Measurements from ENCODE around the gene APOBEC3G.
A peak's percentile ranks its signal among the peaks of the same experiment; 100 is the strongest.

Gene APOBEC3G

DNA sequence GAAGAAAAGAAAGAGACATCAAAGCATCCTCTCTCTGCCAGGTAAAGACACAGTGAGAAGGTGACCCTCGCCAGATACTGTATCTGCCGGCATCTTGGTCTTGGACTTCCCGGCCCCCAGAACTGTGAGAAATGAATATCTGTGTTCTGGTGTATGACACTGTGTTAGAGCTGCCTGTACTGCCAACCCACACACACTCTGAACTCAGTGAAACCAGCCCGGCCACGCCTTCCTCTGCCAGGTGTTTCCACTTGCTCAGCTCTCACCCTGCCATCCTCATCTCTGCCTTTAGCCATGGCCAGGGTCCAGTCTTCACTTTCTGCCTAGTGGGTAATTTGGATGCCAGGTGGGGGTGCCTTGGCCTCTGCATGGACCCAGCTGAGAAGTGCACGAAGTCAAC is 51.4 kb downstream of the APOBEC3G start:
- DNase-seq = no peak

DNA sequence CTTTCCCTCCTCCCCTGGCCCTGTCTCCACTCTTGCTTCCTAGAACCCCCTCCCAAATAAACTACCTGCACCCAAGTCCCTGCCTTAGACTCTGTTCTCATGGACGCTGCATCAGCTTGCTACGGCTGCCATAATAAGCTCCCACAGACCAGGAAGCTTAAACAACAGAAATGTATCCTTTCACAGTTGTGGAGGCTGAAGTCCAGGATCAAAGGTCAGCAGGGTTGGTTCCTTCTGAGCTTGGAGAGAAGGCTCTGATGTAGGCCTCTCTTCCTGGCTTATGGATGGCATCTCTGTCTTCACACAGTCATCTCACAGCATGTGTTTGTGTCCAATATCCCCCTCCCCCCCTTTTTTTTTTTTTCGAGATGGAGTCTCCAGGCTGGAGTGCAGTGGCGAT is 52.0 kb downstream of the APOBEC3G start:
- DNase-seq = no peak

DNA sequence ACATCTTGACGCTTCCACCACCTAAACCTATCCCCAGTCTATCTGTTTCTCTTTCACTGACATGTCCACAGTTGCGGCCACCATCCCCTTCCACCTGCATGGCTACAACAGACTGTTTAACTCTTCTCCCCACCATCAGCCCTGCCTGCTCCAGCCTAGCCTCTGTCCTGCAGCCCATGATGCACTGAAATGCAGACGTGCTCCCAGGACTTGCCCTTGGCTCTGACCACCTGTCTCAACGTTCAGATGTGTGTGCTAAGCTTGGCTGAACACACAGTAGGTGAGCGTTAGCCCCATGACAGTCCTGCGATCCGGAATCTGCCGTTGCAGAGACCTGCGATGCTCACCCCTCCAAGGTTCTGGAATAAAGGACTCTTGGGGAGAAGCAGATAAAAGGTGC is 52.7 kb downstream of the APOBEC3G start:
- no peak for DNase-seq

DNA sequence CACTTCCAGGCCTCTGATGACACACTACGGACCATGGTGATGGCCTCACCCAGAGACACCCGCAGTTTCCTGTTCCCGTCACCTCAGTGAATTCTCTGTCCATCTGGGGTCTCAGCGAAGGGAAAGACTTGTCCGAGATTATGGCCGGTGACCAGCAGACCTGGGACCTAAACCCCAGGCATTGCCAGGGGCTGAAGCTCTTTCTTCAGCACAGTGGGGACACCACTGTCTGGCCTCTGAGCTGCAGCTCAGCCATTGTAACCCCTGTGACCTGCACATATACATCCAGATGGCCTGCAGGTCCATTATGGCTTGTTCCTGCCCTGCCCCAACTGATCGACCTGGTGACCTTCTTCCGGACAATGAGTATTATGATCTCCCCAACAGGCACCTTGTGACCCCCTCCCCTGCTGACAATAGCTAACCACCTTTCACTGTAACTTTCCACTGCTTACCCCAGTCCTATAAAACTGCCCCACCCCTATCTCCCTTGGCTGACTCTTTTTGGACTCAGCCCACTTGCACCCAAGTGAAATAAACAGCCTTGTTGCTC is 53.2 kb downstream of the APOBEC3G start:
- DNase-seq = no peak

DNA sequence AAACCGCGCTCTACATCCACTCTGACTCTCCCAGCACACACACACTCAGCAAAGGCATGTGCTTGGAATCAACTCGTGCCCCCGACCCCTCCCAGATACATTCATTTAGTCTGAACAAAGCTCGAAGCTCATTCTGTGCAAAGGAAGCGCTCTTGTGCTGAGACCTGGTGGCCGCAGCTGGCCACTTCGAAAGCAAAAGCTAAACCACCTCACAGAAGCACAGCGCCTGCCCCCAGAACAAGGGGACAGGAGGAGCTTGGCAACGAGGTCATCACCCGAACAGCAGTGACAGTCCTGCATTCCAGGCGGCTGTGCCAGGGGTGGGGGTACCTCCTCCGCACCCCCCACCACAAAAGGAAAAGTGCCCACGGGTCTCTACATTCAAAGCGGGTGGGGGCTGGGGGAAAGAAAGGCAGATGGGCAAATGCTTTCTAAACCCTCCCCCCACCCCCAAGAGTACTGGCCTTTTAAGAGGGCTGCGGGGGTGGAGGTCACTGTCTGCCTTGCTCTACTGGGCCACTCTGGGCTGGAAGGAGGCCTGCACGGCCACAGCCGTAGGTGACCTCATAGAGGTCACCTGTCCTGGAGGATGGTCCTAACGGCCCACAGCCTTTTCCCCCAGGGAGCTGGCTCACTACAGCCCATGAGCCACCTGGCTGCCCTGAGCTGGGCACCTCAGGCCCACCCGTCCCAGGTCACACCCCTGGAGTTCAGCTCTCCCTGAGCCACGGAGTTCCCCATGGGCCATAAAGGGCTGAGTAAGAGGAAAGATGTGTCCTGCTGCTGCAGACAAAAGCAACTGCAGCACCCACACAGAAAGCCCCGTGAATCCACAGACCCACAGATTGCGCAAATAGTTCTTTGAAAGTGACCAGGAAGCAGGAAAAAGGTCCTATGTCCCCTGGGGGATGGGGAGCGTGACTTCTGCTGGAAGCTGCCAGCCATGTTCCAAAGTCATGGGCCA is 54.1 kb downstream of the APOBEC3G start:
- DNase-seq = no peak

DNA sequence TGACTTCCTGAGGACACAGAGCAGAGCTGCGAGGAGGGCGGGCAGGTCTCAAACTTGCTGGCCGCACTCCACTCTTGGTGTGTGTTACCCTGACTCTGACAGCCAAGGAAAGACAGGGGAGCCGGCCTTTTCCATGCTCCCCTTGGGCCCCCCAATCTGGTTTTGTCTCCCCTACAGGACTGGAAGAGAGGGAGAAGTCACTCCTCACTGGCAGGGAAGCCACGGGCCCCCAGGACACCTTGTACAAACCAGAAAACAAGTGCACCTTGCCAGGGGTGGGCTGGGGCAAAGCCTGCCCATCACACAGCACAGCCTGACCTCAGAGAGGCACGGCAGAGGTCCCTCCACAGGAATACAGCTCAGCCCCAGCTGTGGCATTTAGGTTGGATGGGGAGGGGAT is 55.2 kb downstream of the APOBEC3G start:
- DNase-seq = no peak

DNA sequence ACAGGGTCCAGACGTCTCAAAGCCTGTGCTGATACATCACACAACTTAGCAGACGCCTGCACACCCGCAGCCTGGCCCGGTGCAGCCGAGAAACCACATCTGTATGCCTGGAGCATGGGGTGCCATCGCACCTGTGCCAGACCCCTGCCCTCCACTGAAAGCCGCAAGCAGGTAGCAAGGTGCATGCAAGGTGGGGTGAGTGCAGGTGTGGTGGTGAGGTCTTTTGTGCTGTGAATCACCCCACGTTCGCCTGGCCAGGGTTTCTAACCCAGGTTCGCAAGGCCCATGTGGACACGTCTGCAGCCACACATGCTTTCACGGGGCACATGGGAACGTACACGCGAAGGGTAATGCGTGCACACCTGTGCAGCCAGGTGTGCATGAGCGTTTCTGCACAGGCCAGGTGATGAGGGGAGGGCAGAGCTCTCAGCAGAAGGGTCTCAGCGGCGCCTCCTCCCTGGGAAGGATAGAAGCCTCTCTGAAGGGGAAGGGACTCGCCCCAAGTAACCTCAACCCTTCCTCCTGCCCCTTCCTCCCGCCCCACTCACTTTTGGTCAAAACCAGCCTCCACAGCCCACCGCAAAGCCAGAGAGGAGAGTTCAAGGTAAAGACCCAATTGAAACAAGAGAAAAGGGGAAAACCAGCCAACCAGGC is 55.9 kb downstream of the APOBEC3G start:
- no peak for DNase-seq

DNA sequence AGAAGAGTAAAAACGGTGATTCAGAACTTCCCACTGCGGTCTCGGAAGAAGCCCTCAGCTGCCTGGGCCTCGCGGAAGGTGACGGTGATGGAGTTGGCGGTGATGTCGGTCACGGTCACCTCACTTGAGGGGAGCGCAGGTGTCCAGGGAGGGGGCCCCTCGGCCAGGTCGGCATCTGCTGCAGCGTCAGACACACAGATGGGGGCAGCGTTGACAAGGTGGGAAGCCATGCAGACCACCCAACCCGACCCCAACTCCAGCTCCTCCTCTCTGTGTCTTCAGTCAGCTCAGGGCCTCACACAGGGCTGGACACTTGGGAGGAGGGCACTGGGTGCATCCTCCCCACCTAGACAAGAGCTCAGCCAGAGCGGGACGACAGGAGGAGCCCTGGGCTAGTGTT is 56.8 kb downstream of the APOBEC3G start:
- no peak for DNase-seq

DNA sequence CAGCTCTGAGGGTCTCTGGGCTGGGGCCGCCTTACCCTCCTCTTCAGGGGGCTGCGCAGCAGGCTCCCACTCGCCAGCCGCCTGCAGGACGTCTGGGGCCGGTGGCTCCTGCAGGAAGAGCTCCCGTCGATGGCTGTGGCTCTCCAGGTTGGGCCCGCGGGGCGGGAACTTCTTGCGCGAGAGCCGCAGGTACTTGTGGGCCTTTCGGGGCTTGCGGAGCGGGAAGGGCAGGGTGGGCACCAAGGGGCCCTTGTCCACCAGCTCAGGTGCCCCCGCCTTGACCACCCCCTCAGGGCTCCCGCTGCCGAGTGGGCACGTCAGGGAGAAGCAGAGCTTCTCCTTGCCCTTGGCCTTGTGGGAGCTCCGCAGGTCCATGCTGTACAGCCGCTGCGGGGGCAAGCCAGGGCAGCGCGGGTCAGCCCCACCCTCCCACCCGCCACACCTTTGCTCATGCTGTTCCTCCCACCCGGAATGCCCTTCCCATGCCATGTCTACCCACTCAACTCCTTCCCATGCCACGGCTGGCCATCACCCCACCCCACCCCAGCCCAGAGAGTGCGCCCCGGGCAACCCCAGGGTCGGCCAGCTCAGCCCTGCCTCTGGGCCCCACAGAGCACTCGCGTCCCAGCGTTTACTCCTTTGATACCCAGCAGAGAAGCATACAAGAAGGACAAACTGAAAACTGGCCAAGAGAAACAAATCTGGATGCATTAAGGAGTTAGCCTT is 57.5 kb downstream of the APOBEC3G start:
- no peak for DNase-seq

DNA sequence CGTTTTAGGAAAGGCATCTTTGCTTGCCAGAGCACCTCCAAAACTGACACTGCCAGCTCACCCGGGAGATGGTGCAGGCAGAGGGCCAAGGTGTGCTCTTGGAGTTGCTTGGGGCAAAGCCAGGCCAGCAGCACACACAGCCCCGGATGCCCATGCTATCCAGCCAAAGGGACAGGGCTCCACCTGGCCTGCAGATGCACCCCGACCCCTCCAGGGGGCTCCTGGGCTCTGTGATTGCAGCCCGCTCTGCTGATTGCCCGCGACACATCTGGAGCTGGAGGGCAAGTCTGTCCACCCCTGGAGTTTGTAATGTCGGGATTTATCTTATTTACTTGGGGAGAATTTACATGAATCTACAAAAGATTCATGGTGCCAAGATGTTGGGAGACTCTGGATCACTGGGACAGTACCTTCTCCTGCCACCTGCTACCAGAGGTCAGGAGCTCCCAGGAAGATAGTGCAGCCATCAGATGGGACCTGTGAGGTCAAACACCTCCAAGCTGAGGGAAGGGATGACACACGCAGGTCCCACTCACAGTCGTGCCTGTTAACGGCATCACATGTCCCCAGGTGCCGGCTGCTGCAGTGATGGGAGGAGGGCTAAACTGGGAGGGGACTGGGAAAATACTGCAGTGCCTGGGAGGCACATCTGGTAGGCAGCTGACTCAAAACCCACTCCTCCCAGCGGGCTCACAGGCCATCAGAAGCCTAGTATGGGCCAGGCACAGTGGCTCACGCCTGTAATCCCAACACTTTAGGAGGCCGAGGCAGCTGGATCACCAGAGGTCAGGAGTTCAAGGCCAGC is 58.2 kb downstream of the APOBEC3G start:
- DNase-seq = peak; percentile 48

DNA sequence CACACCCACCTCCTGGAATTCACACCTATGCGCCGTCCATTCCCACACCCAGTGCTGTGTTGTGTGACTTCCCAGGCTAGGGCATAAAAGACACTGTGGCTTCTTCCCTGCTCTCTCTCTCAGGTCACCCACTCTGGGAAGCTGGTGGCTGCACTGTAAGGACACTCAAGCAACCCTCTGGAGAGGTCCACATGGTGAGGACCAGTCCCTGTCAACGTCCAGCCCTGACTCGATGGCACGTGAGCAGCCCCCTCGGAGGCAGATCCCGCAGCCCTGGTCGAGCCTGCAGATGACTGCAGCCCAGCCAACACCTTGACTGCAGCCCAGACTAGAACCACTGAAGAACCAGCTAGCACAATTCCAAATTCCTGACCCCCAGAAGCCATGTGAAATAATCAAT is 59.2 kb downstream of the APOBEC3G start:
- no peak for DNase-seq

Measured in CD4-positive, alpha-beta T cell treated with Interleukin-12 subunit alpha and Interleukin-12 subunit beta, for 1 hour (primary cell).